SK-N-SH treated with all-trans-retinoic acid at 6 μM for 48 hours (cell line): ENCODE results near the gene SEZ6L.

Experiments
- ATAC-seq: fragments of 200-7000 bp; cut with Tn5 transposase; 3 replicates; pipeline ENCODE4 v1.9.1; 2020; ENCODE audit warnings: mild to moderate bottlenecking, moderate library complexity
- ARNTL ChIP-seq: fragments of 450-650 bp; formaldehyde crosslinking; IDR thresholded peaks from 2 replicates; pipeline ENCODE4 v1.5.0; 2020; ENCODE audit warnings: low read depth, mild to moderate bottlenecking, moderate library complexity, borderline replicate concordance
- CREB5 ChIP-seq: fragments of 250-450 bp; sonication (Bioruptor Pico); IDR thresholded peaks from 2 replicates; pipeline ENCODE4 v1.5.1; 2020; ENCODE audit warnings: low read depth, mild to moderate bottlenecking, moderate library complexity
- CSDC2 ChIP-seq: fragments of 250-450 bp; sonication (Bioruptor Pico); IDR thresholded peaks from 2 replicates; pipeline ENCODE4 v1.5.0; 2020; ENCODE audit warnings: mild to moderate bottlenecking, moderate library complexity
- CSRNP3 ChIP-seq: fragments of 250-450 bp; sonication (Bioruptor Pico); IDR thresholded peaks from 2 replicates; pipeline ENCODE4 v1.5.1; 2021; ENCODE audit warnings: mild to moderate bottlenecking, moderate library complexity
- ESRRG ChIP-seq: fragments of 250-450 bp; sonication (Bioruptor Pico); IDR thresholded peaks from 2 replicates; pipeline ENCODE4 v1.6.1; 2021; ENCODE audit warnings: mild to moderate bottlenecking
- GLIS3 ChIP-seq: fragments of 250-450 bp; sonication (Bioruptor Pico); IDR thresholded peaks from 2 replicates; pipeline ENCODE4 v1.5.0; 2020; ENCODE audit warnings: mild to moderate bottlenecking, moderate library complexity
- ISL1 ChIP-seq: fragments of 250-450 bp; sonication (Bioruptor Pico); IDR thresholded peaks from 2 replicates; pipeline ENCODE4 v2.1.2; 2022; ENCODE audit warnings: mild to moderate bottlenecking, moderate library complexity
- OSR1 ChIP-seq: fragments of 250-450 bp; sonication (Bioruptor Pico); IDR thresholded peaks from 2 replicates; pipeline ENCODE4 v1.8.0; 2022; ENCODE audit warnings: moderate library complexity, mild to moderate bottlenecking, inconsistent platforms
- PATZ1 ChIP-seq: fragments of 250-450 bp; sonication (Bioruptor Pico); IDR thresholded peaks from 2 replicates; pipeline ENCODE4 v1.8.0; 2020; ENCODE audit warnings: mild to moderate bottlenecking, moderate library complexity, borderline replicate concordance
- POU6F1 ChIP-seq: fragments of 250-450 bp; sonication (Bioruptor Pico); IDR thresholded peaks from 2 replicates; pipeline ENCODE4 v1.8.0; 2021; ENCODE audit warnings: low read depth, mild to moderate bottlenecking, moderate library complexity, borderline replicate concordance
- PPARA ChIP-seq: fragments of 250-450 bp; sonication (Bioruptor Pico); IDR thresholded peaks from 2 replicates; pipeline ENCODE4 v1.5.0; 2020; ENCODE audit warnings: mild to moderate bottlenecking, borderline replicate concordance
- RARB ChIP-seq: fragments of 250-450 bp; sonication (Bioruptor Pico); IDR thresholded peaks from 2 replicates; pipeline ENCODE4 v1.8.0; 2021; ENCODE audit warnings: mild to moderate bottlenecking, moderate library complexity
- TCF4 ChIP-seq: fragments of 250-450 bp; sonication (Bioruptor Pico); IDR thresholded peaks from 2 replicates; pipeline ENCODE4 v1.8.0; 2021; ENCODE audit warnings: mild to moderate bottlenecking, moderate library complexity, borderline replicate concordance
- TOX ChIP-seq: fragments of 250-450 bp; sonication (Bioruptor Pico); IDR thresholded peaks from 2 replicates; pipeline ENCODE4 v1.8.0; 2021; ENCODE audit warnings: mild to moderate bottlenecking, moderate library complexity, borderline replicate concordance
- TSHZ2 ChIP-seq: fragments of 250-450 bp; sonication (Bioruptor Pico); IDR thresholded peaks from 2 replicates; pipeline ENCODE4 v1.5.0; 2020; ENCODE audit warnings: mild to moderate bottlenecking, moderate library complexity
- ZC3H10 ChIP-seq: fragments of 250-450 bp; sonication (Bioruptor Pico); IDR thresholded peaks from 2 replicates; pipeline ENCODE4 v1.5.1; 2021; ENCODE audit warnings: mild to moderate bottlenecking, moderate library complexity
- ZFP3 ChIP-seq: fragments of 250-450 bp; sonication (Bioruptor Pico); IDR thresholded peaks from 2 replicates; pipeline ENCODE4 v1.5.0; 2020; ENCODE audit warnings: mild to moderate bottlenecking, moderate library complexity
- ZFP30 ChIP-seq: fragments of 450-650 bp; formaldehyde crosslinking; IDR thresholded peaks from 2 replicates; pipeline ENCODE4 v1.5.0; 2022; ENCODE audit warnings: mild to moderate bottlenecking, moderate library complexity
- ZNF565 ChIP-seq: fragments of 450-650 bp; formaldehyde crosslinking; conservative IDR thresholded peaks from 2 replicates; pipeline ENCODE4 v1.5.0; 2020; ENCODE audit warnings: low read depth, mild to moderate bottlenecking, moderate library complexity
- ZNF70 ChIP-seq: fragments of 450-650 bp; formaldehyde crosslinking; IDR thresholded peaks from 2 replicates; pipeline ENCODE4 v1.5.0; 2020; ENCODE audit warnings: mild to moderate bottlenecking, moderate library complexity
- ZNF8 ChIP-seq: fragments of 450-650 bp; formaldehyde crosslinking; IDR thresholded peaks from 2 replicates; pipeline ENCODE4 v1.5.0; 2020; ENCODE audit warnings: mild to moderate bottlenecking, moderate library complexity

Gene SEZ6L

GRCh38 chr22:26127126-26127525 is 42.1 kb upstream of the SEZ6L start:
- TF ChIP-seq CSDC2 (no peak), ZNF70 (CRISPR knock-in tag) (no peak), CREB5 (no peak), GLIS3 (CRISPR knock-in tag) (no peak), POU6F1 (no peak), ZNF8 (no peak), TSHZ2 (no peak), ISL1 (CRISPR knock-in tag) (no peak), TOX (CRISPR knock-in tag) (no peak), ZC3H10 (CRISPR knock-in tag) (no peak), CSRNP3 (CRISPR knock-in tag) (no peak), PATZ1 (CRISPR knock-in tag) (no peak), TCF4 (no peak), ZNF565 (CRISPR knock-in tag) (no peak), ARNTL (CRISPR knock-in tag) (no peak), PPARA (CRISPR knock-in tag) (no peak), RARB (no peak)
- ATAC-seq = no peak

- no peak for ATAC-seq
- TF ChIP-seq ZNF8 = no peak
- no peak for TF ChIP-seq TCF4
- no peak for TF ChIP-seq TOX (CRISPR knock-in tag)
Observed at GRCh38 chr22:26127556-26127955, 41.7 kb upstream of the SEZ6L start.

- no peak for TF ChIP-seq ZFP3 (CRISPR knock-in tag)
- no peak for TF ChIP-seq ESRRG (CRISPR knock-in tag)
- no peak for TF ChIP-seq ZNF565 (CRISPR knock-in tag)
- TF ChIP-seq CSDC2 = no peak
- no peak for ATAC-seq
Observed at GRCh38 chr22:26131589-26132154, 37.6 kb upstream of the SEZ6L start.

GRCh38 chr22:26134654-26135330 is 34.5 kb upstream of the SEZ6L start:
- ATAC-seq = no peak
- no peak for TF ChIP-seq TOX (CRISPR knock-in tag)
- no peak for TF ChIP-seq ZFP30 (CRISPR knock-in tag)
- no peak for TF ChIP-seq ZFP3 (CRISPR knock-in tag)
- no peak for TF ChIP-seq ARNTL (CRISPR knock-in tag)
- no peak for TF ChIP-seq OSR1 (CRISPR knock-in tag)
